ENCODE data around the gene EPHB1.

The EPHB1 gene

DNA sequence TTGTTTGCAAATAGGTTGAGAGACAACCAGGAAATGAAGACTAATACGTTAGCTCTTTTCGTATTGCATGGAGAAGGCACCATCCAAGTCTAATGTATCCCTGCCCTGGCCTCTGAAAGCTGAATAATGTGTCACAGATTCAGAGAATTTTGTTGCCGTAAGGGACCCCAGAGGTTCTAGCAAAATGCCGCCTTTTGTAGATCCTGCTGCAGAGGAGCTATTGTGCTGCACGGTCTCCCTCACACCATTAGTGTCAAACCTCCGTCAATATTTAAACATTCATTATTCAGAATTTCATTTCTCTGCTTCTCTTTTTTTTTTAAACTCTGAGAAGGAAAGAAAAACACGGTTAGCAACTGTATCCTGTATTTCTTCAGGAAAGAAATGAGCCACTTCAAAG is 238.7 kb downstream of the EPHB1 start:
- no peak for TF ChIP-seq ZFP30 (CRISPR knock-in tag; IDR thresholded peaks at IDR 0.05)
- TF ChIP-seq RARB (CRISPR knock-in tag; IDR thresholded peaks at IDR 0.05): no peak
- TF ChIP-seq ZC3H10 (CRISPR knock-in tag; IDR thresholded peaks at IDR 0.05): no peak
- TF ChIP-seq TOX (CRISPR knock-in tag; IDR thresholded peaks at IDR 0.05; ENCODE audit: borderline replicate concordance): no peak
- TF ChIP-seq TCF4 (CRISPR knock-in tag; IDR thresholded peaks at IDR 0.05; ENCODE audit: borderline replicate concordance): no peak
- TF ChIP-seq ZFP3 (CRISPR knock-in tag; IDR thresholded peaks at IDR 0.05): no peak
- no peak for TF ChIP-seq SNAI2 (CRISPR knock-in tag; IDR thresholded peaks at IDR 0.05)
- TF ChIP-seq ZNF70 (CRISPR knock-in tag; IDR thresholded peaks at IDR 0.05): no peak
- TF ChIP-seq, protein P1, sequence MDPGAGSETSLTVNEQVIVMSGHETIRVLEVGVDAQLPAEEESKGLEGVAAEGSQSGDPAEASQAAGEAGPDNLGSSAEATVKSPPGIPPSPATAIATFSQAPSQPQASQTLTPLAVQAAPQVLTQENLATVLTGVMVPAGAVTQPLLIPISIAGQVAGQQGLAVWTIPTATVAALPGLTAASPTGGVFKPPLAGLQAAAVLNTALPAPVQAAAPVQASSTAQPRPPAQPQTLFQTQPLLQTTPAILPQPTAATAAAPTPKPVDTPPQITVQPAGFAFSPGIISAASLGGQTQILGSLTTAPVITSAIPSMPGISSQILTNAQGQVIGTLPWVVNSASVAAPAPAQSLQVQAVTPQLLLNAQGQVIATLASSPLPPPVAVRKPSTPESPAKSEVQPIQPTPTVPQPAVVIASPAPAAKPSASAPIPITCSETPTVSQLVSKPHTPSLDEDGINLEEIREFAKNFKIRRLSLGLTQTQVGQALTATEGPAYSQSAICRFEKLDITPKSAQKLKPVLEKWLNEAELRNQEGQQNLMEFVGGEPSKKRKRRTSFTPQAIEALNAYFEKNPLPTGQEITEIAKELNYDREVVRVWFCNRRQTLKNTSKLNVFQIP (CRISPR knock-in tag; IDR thresholded peaks at IDR 0.05; ENCODE audit: borderline replicate concordance, low read depth): no peak
- TF ChIP-seq, protein P2, sequence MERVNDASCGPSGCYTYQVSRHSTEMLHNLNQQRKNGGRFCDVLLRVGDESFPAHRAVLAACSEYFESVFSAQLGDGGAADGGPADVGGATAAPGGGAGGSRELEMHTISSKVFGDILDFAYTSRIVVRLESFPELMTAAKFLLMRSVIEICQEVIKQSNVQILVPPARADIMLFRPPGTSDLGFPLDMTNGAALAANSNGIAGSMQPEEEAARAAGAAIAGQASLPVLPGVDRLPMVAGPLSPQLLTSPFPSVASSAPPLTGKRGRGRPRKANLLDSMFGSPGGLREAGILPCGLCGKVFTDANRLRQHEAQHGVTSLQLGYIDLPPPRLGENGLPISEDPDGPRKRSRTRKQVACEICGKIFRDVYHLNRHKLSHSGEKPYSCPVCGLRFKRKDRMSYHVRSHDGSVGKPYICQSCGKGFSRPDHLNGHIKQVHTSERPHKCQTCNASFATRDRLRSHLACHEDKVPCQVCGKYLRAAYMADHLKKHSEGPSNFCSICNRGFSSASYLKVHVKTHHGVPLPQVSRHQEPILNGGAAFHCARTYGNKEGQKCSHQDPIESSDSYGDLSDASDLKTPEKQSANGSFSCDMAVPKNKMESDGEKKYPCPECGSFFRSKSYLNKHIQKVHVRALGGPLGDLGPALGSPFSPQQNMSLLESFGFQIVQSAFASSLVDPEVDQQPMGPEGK (CRISPR knock-in tag; IDR thresholded peaks at IDR 0.05; ENCODE audit: borderline replicate concordance): no peak
- no peak for TF ChIP-seq ISL1 (CRISPR knock-in tag; IDR thresholded peaks at IDR 0.05)
- no peak for TF ChIP-seq ESRRG (CRISPR knock-in tag; IDR thresholded peaks at IDR 0.05)
- TF ChIP-seq, protein P3, sequence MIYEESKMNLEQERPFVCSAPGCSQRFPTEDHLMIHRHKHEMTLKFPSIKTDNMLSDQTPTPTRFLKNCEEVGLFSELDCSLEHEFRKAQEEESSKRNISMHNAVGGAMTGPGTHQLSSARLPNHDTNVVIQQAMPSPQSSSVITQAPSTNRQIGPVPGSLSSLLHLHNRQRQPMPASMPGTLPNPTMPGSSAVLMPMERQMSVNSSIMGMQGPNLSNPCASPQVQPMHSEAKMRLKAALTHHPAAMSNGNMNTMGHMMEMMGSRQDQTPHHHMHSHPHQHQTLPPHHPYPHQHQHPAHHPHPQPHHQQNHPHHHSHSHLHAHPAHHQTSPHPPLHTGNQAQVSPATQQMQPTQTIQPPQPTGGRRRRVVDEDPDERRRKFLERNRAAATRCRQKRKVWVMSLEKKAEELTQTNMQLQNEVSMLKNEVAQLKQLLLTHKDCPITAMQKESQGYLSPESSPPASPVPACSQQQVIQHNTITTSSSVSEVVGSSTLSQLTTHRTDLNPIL (CRISPR knock-in tag; IDR thresholded peaks at IDR 0.05; ENCODE audit: low read depth): no peak
- ATAC-seq: no peak

DNA sequence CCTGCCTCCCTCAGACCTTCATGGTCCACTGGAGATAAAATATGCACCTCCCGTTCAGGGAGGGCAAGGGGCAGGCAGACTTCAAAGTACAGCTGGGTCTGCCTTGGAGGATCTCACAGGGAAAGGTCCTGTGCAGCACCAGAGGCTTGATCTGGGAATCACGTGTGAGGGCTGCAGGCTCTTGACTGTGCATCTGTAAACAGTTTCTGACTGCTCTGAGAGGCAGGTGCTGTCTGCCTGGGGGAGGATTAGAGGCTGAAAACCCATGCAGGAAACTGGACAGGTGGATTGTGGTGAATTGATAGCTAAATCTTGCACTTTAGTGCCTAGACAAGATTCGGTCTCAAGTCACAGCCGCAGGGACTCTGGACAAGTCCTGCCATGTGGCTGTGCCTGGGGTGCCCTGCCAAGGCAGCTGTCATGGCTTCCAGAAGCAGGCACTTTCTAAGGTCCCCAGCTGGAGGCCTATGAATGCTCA is 239.3 kb downstream of the EPHB1 start:
- no peak for TF ChIP-seq TOX (CRISPR knock-in tag; IDR thresholded peaks at IDR 0.05; ENCODE audit: borderline replicate concordance)
- TF ChIP-seq OSR1 (CRISPR knock-in tag; IDR thresholded peaks at IDR 0.05): no peak
- TF ChIP-seq, protein P2 (CRISPR knock-in tag; IDR thresholded peaks at IDR 0.05; ENCODE audit: borderline replicate concordance): no peak
- TF ChIP-seq ESRRG (CRISPR knock-in tag; IDR thresholded peaks at IDR 0.05): no peak
- TF ChIP-seq, protein P1 (CRISPR knock-in tag; IDR thresholded peaks at IDR 0.05; ENCODE audit: borderline replicate concordance, low read depth): no peak
- no peak for TF ChIP-seq TCF4 (CRISPR knock-in tag; IDR thresholded peaks at IDR 0.05; ENCODE audit: borderline replicate concordance)
- TF ChIP-seq ZC3H10 (CRISPR knock-in tag; IDR thresholded peaks at IDR 0.05): no peak
- no peak for TF ChIP-seq RARB (CRISPR knock-in tag; IDR thresholded peaks at IDR 0.05)
- no peak for TF ChIP-seq PPARA (CRISPR knock-in tag; IDR thresholded peaks at IDR 0.05; ENCODE audit: borderline replicate concordance)
- TF ChIP-seq BACH2 (CRISPR knock-in tag; IDR thresholded peaks at IDR 0.05; ENCODE audit: borderline replicate concordance): no peak
- TF ChIP-seq SNAI2 (CRISPR knock-in tag; IDR thresholded peaks at IDR 0.05): no peak
- no peak for TF ChIP-seq ZFP30 (CRISPR knock-in tag; IDR thresholded peaks at IDR 0.05)
- TF ChIP-seq CSDC2 (CRISPR knock-in tag; IDR thresholded peaks at IDR 0.05): no peak
- no peak for TF ChIP-seq ISL1 (CRISPR knock-in tag; IDR thresholded peaks at IDR 0.05)
- ATAC-seq: no peak

DNA sequence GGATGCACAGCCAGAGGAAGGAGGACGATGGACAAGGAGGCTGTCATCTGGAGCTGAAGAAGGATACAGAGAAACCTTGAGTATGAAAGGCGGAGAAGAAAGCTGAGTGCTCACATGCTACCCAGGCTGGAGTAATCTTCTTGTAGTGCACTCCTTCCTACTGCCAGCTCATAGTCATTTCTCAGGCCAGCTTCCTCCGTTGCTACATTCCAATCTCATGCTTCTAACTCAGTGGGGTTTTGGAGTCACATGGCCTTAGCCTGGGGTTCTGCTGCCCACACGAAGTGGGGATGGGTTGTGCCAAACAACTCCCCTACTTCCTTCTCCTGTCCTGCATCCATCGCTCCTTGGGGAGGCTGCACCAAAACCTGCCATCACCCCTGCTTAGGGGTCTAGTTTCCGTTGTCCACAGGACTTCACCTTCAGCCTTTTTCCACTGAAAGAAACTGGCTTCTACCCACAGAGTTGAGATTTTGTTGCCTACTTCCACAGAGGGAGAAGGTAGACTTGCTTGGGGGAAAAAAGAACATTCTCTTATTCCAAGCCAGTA is 239.9 kb downstream of the EPHB1 start:
- ATAC-seq: no peak

DNA sequence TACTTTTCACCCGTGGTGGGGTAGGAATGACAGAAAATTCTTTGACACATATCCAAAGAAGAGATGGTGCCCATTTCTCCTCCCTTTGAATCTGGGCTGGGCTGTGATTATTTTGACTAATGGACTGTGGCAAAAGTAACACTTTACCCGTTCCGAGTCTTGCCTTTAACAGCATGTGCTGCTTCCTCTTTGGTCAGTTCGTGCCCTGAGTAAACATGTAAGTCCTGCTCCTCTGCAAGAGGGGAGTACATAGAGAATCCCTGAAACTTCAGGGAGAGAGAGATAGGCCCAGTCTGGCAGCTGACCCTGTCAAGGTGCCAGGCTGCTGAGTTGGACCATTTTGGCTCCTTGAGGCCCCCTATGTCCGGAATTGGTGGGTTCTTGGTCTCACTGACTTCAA is 243.1 kb downstream of the EPHB1 start:
- no peak for ATAC-seq
- no peak for TF ChIP-seq OSR1 (CRISPR knock-in tag; IDR thresholded peaks at IDR 0.05)
- no peak for TF ChIP-seq TCF4 (CRISPR knock-in tag; IDR thresholded peaks at IDR 0.05; ENCODE audit: borderline replicate concordance)
- TF ChIP-seq ZNF565 (CRISPR knock-in tag; conservative IDR thresholded peaks at IDR 0.05; ENCODE audit: low read depth): no peak
- no peak for TF ChIP-seq ZNF70 (CRISPR knock-in tag; IDR thresholded peaks at IDR 0.05)
- TF ChIP-seq, protein P3 (CRISPR knock-in tag; IDR thresholded peaks at IDR 0.05; ENCODE audit: low read depth): no peak
- no peak for TF ChIP-seq ZC3H10 (CRISPR knock-in tag; IDR thresholded peaks at IDR 0.05)
- no peak for TF ChIP-seq ARNTL (CRISPR knock-in tag; IDR thresholded peaks at IDR 0.05; ENCODE audit: borderline replicate concordance, low read depth)
- TF ChIP-seq ZNF8 (CRISPR knock-in tag; IDR thresholded peaks at IDR 0.05): no peak
- TF ChIP-seq BACH2 (CRISPR knock-in tag; IDR thresholded peaks at IDR 0.05; ENCODE audit: borderline replicate concordance): no peak
- TF ChIP-seq, protein P4, sequence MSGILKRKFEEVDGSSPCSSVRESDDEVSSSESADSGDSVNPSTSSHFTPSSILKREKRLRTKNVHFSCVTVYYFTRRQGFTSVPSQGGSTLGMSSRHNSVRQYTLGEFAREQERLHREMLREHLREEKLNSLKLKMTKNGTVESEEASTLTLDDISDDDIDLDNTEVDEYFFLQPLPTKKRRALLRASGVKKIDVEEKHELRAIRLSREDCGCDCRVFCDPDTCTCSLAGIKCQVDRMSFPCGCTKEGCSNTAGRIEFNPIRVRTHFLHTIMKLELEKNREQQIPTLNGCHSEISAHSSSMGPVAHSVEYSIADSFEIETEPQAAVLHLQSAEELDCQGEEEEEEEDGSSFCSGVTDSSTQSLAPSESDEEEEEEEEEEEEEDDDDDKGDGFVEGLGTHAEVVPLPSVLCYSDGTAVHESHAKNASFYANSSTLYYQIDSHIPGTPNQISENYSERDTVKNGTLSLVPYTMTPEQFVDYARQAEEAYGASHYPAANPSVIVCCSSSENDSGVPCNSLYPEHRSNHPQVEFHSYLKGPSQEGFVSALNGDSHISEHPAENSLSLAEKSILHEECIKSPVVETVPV (CRISPR knock-in tag; IDR thresholded peaks at IDR 0.05): no peak
- TF ChIP-seq SNAI2 (CRISPR knock-in tag; IDR thresholded peaks at IDR 0.05): no peak
- no peak for TF ChIP-seq ISL1 (CRISPR knock-in tag; IDR thresholded peaks at IDR 0.05)

More for the DNA sequence above, 239.9 kb downstream of the EPHB1 start:
- TF ChIP-seq ISL1 (CRISPR knock-in tag; IDR thresholded peaks at IDR 0.05) (no peak), TOX (CRISPR knock-in tag; IDR thresholded peaks at IDR 0.05; ENCODE audit: borderline replicate concordance) (no peak)

All from SK-N-SH treated with all-trans-retinoic acid at 6 μM for 48 hours (cell line).